ENCODE results near the gene DERL3. TPM values are rescaled to one million over a fixed set of nuclear protein-coding genes. Genes with fewer than 3 reads are reported as not detected.

Gene DERL3
- total RNA-seq, result 0.43 and 0.65 TPM in 2 replicates

DNA sequence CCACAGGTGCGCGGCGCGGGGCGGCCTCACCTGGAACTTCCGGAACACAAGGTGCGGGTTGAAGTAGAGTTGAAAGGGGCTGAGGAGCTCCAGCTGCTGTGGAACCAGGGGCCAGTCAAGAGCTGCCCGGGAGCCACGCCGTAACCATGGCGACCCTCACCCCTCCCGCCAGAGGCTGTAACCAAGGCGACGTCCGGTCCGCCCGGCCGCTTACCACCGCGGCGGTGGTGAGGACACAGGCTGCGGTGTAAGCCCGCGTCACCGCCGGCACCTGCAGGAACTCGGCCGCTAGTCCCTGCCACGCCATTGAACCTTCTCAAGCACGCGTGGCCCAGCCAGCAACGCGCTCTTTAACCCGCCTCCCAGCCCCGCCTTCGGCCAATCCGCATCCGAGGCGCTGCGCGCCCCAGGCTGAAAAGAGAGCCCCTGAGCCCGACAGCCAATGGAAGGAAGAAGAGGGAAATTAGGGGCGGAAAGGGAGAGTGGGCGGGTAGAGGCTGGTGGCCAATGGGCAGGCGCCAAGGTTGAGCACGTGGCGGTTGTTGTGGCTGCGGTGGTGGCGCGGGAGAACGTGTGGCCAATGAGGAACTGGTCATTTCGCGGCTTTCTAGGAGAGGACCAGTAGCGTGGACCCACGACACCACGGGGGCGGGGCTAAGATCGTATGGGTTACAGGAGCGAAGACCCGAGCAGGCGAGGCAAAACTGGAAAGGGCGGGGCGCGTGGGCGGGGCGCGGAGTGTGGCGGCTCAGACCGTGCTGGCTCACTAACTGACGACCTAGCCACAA, at the start of gene DERL3:
TSS of gene DERL3 (minus strand) at position 326 of the 788 bp plus-strand sequence. CDS start at position 307, 19 bp downstream.

DNA sequence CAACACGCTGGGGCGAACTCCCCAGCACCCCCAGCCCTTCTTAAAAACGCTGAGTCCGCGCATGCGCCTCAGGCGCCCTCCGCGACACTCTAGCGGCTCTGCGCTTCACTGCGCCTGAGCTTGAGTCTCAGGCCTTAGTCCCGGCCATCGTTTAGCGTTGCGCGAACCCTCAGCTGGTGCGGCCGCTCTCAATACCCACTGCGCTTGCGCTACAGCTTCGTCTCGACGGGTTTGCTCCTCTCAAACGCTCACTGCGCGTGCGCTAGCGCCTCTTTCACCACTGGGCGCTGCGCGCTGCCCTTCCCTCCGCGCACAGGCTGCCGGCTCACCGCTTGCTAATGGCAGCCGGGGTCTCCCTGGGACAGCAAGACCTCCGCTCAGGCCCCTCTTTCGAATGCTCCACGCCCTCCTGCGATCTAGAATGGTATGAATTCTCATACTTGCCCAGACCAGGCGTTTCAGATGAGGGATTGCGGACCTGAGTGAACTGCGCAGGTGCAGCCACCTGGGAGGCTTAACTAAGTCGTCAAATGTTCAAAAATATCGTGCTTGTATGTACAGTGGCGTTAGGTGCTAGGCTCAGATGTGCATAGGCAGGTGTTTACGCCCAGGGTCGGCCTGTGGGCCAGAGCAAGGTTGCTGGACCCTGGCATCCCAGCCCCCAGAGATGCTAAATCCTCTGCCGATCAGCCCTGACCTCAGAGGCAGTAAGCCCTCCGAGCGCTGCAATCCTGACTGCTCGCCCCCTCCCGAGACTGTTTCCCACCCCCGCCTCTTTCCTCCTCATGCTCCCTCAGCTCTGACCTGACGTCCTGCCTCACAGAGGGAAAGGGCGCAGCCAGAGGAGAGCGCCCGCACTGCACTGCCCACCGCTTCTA, 19.0 kb upstream of the DERL3 start, which contains the start of gene SLC2A11:
TSS of gene SLC2A11 (plus strand) at position 270 of the 878 bp plus-strand sequence. CDS start at position 395, 125 bp downstream.

DNA sequence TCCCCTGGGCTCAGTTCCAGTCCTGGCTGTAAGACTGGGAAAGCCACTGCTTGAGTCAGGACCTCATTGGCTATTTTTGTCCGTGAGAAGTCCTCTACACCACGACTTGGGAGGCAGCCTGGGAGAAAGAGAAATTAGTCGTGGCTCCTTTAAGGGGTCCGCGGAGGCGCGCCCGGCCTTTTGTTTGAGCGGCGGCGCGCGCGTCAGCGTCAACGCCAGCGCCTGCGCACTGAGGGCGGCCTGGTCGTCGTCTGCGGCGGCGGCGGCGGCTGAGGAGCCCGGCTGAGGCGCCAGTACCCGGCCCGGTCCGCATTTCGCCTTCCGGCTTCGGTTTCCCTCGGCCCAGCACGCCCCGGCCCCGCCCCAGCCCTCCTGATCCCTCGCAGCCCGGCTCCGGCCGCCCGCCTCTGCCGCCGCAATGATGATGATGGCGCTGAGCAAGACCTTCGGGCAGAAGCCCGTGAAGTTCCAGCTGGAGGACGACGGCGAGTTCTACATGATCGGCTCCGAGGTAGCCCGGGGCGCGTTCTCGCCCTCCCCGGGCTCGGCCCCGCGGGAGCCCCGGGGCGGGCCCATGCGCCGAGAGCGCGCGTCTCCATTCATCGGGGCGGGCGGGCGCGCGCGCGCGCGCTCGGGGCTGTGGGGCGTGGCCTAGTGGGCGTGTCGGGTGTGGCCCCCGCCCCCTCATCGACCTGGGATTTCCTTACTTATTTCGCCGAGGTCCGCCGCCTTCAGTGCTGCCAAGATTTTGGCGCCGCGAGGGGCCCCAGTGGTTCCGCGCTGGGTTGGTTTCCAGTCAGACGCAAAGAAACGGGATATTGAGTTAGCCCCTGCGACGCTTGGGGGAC, 51.8 kb downstream of the DERL3 start, which contains the start of gene SMARCB1:
TSS of gene SMARCB1 (plus strand) at position 215 of the 848 bp plus-strand sequence. CDS start at position 419, 204 bp downstream.

Small RNAs within 50 kb of the gene (small RNA-seq; reads per million reads assigned to genes)
- not detected for gene RN7SL268P

Other genes with a start within 250 kb of the DERL3 start
- 0.11 and 0.13 TPM in 2 replicates for gene DRICH1, start 206.7 kb downstream of the DERL3 start, total RNA-seq
- not detected in 2 replicates for gene RGL4, start 148.0 kb downstream of the DERL3 start, total RNA-seq
- 6.3 and 7.1 TPM in 2 replicates for gene ZNF70, start 87.9 kb downstream of the DERL3 start, total RNA-seq
- not detected in 2 replicates for gene VPREB3, start 84.6 kb downstream of the DERL3 start, total RNA-seq
- 1.2 and 1.9 TPM in 2 replicates for gene C22orf15, start 76.0 kb downstream of the DERL3 start, total RNA-seq
- 3.9 and 6.5 TPM in 2 replicates for gene CHCHD10, start 71.0 kb downstream of the DERL3 start, total RNA-seq
- gene MMP11, start 66.2 kb downstream of the DERL3 start, total RNA-seq, result 3.9 and 4.1 TPM in 2 replicates
- gene SMARCB1, start 52.0 kb downstream of the DERL3 start, total RNA-seq, result 44.3 and 48.2 TPM in 2 replicates
- gene SLC2A11, start 18.9 kb upstream of the DERL3 start, total RNA-seq, result 12.3 and 15.3 TPM in 2 replicates
- 156 and 195 TPM in 2 replicates for gene MIF, start 55.4 kb upstream of the DERL3 start, total RNA-seq
- 1.7 and 19.7 TPM in 2 replicates for gene GSTT2B, start 122.2 kb upstream of the DERL3 start, total RNA-seq
- 1.0 TPM in 1 of 2 replicates, not detected in the other for gene DDTL, start 127.9 kb upstream of the DERL3 start, total RNA-seq
- 57.7 and 68.2 TPM in 2 replicates for gene DDT, start 135.4 kb upstream of the DERL3 start, total RNA-seq
- 0.78 TPM in 1 of 2 replicates, not detected in the other for gene GSTT2, start 141.1 kb upstream of the DERL3 start, total RNA-seq
- not detected in 2 replicates for gene GSTT4, start 166.4 kb upstream of the DERL3 start, total RNA-seq
- gene CABIN1, start 172.3 kb upstream of the DERL3 start, total RNA-seq, result 37.8 and 38.2 TPM in 2 replicates